Smooth muscle cell (in vitro differentiated cells): ENCODE results near the gene LGALS3BP. TPM values are rescaled to one million over a fixed set of nuclear protein-coding genes. Genes with fewer than 3 reads are reported as not detected.

Experiments used
- DNase-seq: peaks from one replicate; lab custom pipeline; 2025; ENCODE audit not compliant: unreplicated experiment; lab: John Stamatoyannopoulos, UW
- H2AFZ ChIP-seq: fragments of 200-600 bp; sonication (generic); 2 replicates; pipeline ENCODE4 v1.6.0; 2016; ENCODE audit warnings: antibody characterized with exemption, low read depth, mild to moderate bottlenecking
- H3F3A ChIP-seq: fragments of 200-600 bp; sonication (generic); 2 replicates; pipeline ENCODE4 v1.6.0; 2017; ENCODE audit warnings: antibody characterized with exemption, low read depth
- H3K27ac ChIP-seq: fragments of 200-600 bp; sonication (generic); 2 replicates; pipeline ENCODE4 v1.5.1; 2016; ENCODE audit warnings: low read depth, mild to moderate bottlenecking
- H3K27me3 ChIP-seq: fragments of 200-600 bp; sonication (generic); 2 replicates; pipeline ENCODE4 v1.6.1; 2016; ENCODE audit warnings: low read depth, mild to moderate bottlenecking
- H3K36me3 ChIP-seq: fragments of 200-600 bp; sonication (generic); 2 replicates; pipeline ENCODE4 v1.5.1; 2016; ENCODE audit warnings: low read depth
- H3K4me1 ChIP-seq: fragments of 200-600 bp; sonication (generic); 2 replicates; pipeline ENCODE4 v1.5.1; 2016; ENCODE audit warnings: low read depth
- H3K4me2 ChIP-seq: fragments of 200-600 bp; sonication (generic); 2 replicates; pipeline ENCODE4 v1.6.0; 2016; ENCODE audit warnings: mild to moderate bottlenecking
- H3K4me3 ChIP-seq: fragments of 200-600 bp; sonication (generic); 2 replicates; pipeline ENCODE4 v1.5.1; 2016; ENCODE audit warnings: mild to moderate bottlenecking
- H3K79me2 ChIP-seq: fragments of 200-600 bp; sonication (generic); 2 replicates; pipeline ENCODE4 v1.6.0; 2016; ENCODE audit warnings: low read depth, mild to moderate bottlenecking
- H3K9ac ChIP-seq: fragments of 200-600 bp; sonication (generic); 2 replicates; pipeline ENCODE4 v1.6.0; 2016; ENCODE audit warnings: low read depth
- H3K9me3 ChIP-seq: fragments of 200-600 bp; sonication (generic); replicated peaks from 2 replicates; pipeline ENCODE4 v1.5.1; 2016; ENCODE audit warnings: low read depth
- H4K20me1 ChIP-seq: fragments of 200-600 bp; sonication (generic); 2 replicates; pipeline ENCODE4 v1.6.0; 2016; ENCODE audit warnings: low read depth
- CTCF ChIP-seq: fragments of 200-600 bp; sonication (generic); IDR thresholded peaks from 2 replicates; pipeline ENCODE4 v1.5.1; 2017; ENCODE audit warnings: borderline replicate concordance, mild to moderate bottlenecking, antibody characterized with exemption; ENCODE audit not compliant: insufficient read depth, poor library complexity, severe bottlenecking
- WGBS: methylation state at CpG from one replicate; pipeline ENCODE4 v1.1.7; 2016; ENCODE audit warnings: low lambda C conversion rate; 5-methylcytosine and 5-hydroxymethylcytosine counted together
- polyA plus RNA-seq: library from polyadenylated mRNA; unstranded; fragments of >200 nt; fragmentation: Nextera tagmentation; extraction: Ambion mirVana; gene quantifications from 2 replicates; pipeline ENCODE4 v1.2.1, GENCODE V29; 2016
- total RNA-seq: library from RNA; depleted of rRNA; stranded (reverse); fragments of >200 nt; gene quantifications from 2 replicates; pipeline ENCODE4 v1.2.3, GENCODE V29; 2014

The LGALS3BP gene
- total and polyA plus RNA-seq, 2 experiments from 2014 or later: 66.5 to 151 TPM

- TF ChIP-seq CTCF: no peak
- Histone ChIP-seq H3K9ac (no peak overlapping the region), H3K27ac (no peak overlapping the region), H3K9me3 (no peaks in the 10 kb centered on the region), H3K27me3 (no peaks in the 10 kb centered on the region), H3K36me3 (no peaks in the 10 kb centered on the region), H3K4me1 (no peaks in the 10 kb centered on the region), H4K20me1 (peaks cover 63% of the 10 kb centered on the region), H2AFZ (no peak overlapping the region), H3K79me2 (no peaks in the 10 kb centered on the region), H3F3A (no peaks in the 10 kb centered on the region), H3K4me3 (no peak overlapping the region), H3K4me2 (no peak overlapping the region)
- DNase-seq: no peak
- over 99% methylated on average over 20 of the region's 34 CpGs for WGBS
Measured at GRCh38 chr17:78995022-78995760, 15.5 kb upstream of the LGALS3BP start.

GRCh38 chr17:78993981-78994671 is 14.4 kb upstream of the LGALS3BP start:
- Histone ChIP-seq H3F3A (no peaks in the 10 kb centered on the region), H3K4me2 (no peak overlapping the region), H3K9ac (no peak overlapping the region), H3K4me1 (no peaks in the 10 kb centered on the region), H3K4me3 (no peak overlapping the region), H3K79me2 (no peaks in the 10 kb centered on the region), H3K27ac (no peak overlapping the region), H3K9me3 (no peaks in the 10 kb centered on the region), H3K36me3 (no peaks in the 10 kb centered on the region), H4K20me1 (peaks cover 52% of the 10 kb centered on the region), H2AFZ (no peak overlapping the region), H3K27me3 (no peaks in the 10 kb centered on the region)
- DNase-seq: no peak
- 96% methylated on average over 19 of the region's 22 CpGs for WGBS
- TF ChIP-seq CTCF: no peak

- H3F3A ChIP-seq: no peaks in the 10 kb centered on the region
- H3K4me3 ChIP-seq: no peak overlapping the region
- no peaks in the 10 kb centered on the region for H3K4me1 ChIP-seq
- H4K20me1 ChIP-seq: peaks cover 45% of the 10 kb centered on the region
- TF ChIP-seq CTCF: peak; percentile 64
- H3K79me2 ChIP-seq: no peaks in the 10 kb centered on the region
- 88% methylated on average over 49 of the region's 49 CpGs for WGBS
- no peak overlapping the region for H3K9ac ChIP-seq
- H3K9me3 ChIP-seq: no peaks in the 10 kb centered on the region
- no peaks in the 10 kb centered on the region for H3K36me3 ChIP-seq
- no peaks in the 10 kb centered on the region for H3K27me3 ChIP-seq
- H3K4me2 ChIP-seq: no peak overlapping the region
- no peak overlapping the region for H2AFZ ChIP-seq
- H3K27ac ChIP-seq: no peak overlapping the region
- no peak for DNase-seq
Measured at GRCh38 chr17:78993241-78993956, 13.7 kb upstream of the LGALS3BP start.
